ENCODE measurements around the gene ATG4C. TPM values are rescaled to one million over a fixed set of nuclear protein-coding genes. Genes with fewer than 3 reads are reported as not detected.
"Not testable (repeated sequence)": the region's sequence is repeated elsewhere in the genome, so short reads cannot be mapped to it uniquely, and the experiment has no call there.

The ATG4C gene
- total RNA-seq, 1 experiment from 2014 or later: 9.5 TPM

DNA sequence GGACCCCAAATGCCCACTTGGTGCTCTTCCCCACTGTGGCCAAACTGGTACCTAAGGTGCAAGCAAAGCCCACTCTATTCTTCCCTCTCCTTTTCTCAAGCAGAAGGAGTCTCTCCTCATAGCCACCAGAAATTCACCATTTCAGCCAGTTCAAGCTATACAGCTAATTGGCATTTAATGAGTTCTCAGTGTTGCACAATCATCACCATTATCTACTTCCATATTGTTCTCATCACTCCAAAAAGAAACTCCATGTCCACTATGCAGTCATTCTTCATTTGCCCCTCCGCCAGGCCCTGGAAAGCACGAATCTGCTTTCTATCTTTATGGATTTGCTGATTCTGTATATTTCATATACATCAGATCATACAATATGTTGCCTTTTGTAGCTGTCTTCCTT lies 9.9 kb upstream of the ATG4C start:
- no peak for DNase-seq (ENCODE audit: low read depth)

DNA sequence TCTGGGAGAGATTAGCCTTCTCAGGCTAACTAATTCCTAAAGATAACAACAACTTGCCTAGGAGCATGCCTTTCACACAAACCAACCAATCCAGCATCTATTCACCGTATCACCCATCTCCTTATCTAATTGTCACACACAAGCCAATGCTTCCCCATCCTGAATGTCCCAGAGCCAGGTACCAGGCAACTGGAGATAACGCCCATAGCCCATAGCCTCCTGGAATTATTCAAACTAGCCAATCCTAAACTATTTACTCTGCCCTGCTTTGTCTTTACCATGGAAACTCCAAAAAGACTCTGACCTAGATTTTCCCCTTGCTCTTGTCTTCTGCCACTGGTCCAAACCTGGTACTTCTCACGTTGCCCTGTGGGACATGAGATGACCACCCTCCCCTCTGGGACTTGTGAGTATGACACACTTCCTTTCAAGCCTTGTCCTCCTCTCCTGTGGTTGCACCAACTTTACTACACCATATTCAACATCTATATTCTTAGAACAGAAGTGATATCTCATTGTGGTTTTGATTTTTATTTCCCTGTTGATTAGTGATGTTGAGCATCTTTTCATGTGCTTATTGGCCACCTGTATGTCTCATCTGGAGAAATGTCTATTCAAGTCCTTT lies 8.8 kb upstream of the ATG4C start:
- DNase-seq (ENCODE audit: low read depth): no peak

DNA sequence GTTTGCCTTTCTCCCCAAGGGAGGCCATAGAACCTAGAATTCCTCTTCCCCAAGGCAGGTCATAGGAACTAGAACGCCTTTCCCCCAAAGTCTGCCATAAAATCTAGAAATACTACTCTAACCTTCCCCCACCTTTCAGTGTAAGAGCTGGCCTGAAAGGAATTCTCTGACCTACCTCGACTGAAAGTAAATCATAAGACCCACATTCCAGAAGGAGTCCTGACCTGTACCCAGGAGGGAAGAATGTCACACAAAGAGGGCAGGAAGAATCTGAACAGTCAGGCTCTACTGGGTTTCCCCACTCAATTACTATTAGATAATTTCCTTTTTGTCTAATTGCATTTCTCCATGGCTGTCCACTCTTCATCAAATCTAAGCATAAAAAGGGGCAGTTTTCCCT lies 5.7 kb upstream of the ATG4C start:
- DNase-seq (ENCODE audit: low read depth): no peak

DNA sequence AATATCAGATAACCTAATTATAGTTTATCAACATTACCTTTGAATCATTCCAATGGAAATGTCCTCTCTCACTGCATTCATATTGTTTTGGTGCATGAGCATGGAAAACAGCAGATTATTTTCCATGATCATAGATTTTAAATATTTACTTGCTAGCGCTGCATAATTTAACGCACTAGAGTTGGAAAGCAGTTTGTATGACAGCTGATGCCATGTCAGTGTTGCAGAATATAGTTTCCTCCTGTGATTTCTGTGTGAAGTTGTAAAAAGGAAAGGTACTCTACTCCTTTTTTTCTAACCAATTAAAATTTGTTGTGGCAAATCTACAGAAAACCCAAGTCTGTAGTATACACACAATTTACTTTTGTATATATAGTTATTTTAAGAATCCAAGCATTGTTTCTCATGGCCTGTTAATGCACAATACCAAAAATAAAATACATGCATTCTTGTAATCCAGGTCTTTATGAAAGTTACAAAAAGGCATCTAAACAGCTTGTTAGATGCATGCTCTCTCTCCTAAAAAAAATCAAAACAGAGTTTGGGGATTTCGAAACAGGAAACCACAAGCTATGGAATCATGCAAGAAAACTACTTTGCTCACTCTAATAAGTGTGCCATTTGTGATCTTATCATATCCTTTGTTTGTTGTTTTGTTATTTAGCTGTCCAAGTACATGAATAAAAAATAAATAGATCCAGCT lies 1.9 kb upstream of the ATG4C start:
- peak; percentile 63 for DNase-seq (ENCODE audit: low read depth)

DNA sequence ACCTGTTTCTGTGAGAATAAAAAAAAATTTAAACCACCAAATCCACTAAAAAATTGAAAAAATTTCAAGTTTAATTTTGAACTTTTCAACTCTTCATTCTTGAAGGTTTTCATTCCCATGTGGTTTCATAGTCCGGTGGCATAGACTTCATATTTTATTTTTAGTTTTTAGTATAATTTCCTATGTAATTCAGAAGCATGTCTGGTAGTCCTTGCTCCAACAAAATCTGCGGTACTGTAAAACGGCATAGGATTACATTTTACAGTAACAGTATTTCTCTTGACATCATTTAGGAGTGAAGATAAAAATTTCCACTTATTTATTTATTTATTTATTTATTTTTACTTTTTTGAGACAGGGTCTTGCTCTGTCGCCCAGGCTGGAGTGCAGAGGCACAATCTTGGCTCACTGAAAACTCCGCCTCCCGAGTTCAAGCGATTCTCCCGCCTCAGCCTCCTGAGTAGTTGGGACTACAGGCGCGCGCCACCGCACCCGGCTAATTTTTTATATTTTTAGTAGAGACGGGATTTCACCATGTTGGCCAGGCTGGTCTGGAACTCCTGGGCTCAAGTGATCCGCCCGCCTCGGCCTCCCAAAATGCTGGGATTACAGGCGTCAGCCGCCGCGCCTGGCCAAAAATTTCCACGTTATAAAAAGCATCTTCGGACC lies 1.3 kb upstream of the ATG4C start:
- not testable (repeated sequence) for DNase-seq (ENCODE audit: low read depth)

DNA sequence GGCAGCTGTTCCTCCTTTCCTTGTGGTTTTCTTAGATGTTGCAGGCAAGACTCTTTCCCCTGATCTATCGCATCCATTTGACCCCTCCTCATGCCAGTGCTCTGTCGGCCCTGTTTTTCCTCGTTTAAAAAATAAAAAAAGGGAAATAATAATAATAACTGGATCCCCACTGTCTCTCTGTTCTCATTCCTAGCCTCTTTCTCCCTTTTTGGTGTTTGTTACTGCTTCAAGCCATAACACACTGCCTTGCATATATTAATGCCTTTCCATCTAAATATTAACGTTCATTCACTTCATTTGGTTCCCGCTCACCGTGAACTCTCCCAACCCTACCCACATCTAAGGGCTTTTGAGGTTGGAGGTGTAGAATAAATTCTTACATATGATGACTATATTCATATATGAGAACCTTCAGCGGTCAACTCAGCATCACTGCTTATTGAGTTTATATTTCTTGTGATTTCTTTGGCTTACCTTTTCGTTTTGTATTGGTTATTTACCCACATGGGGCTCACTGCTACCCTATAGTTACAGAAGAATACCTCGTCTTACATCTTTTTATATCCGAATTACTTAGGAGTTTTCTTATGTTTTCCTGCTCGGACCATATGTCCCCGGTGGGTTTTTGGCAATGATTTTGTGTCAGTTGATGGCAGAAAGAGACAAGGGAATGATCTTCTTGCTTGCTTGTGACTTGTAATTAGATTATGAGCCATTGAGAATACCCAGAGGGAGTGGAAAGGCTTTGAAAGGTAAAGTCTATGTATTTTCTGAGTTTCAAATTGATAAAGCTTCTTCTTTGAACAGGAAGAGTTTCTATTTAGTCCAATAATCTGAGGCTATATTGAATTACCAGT lies 805 bp downstream of the ATG4C start:
- DNase-seq (ENCODE audit: low read depth): no peak

DNA sequence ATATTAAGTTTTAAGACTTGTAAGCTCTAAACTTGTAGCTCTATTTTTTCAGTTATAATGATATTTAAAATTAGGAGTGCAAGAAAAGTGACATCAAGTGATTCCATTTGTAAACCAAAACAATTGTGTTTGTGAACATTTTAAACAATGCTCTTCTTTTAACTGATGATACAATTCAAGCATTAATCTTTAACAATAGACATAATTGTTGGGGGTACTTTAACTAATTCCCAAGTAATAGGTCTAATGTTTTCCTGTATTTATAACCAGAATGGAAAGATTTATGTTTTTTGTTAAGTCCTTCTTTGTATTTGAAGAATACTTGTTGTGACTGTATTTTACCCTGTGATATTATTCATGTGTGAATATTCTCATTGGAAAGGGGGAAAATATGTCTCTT lies 6.8 kb downstream of the ATG4C start:
- DNase-seq (ENCODE audit: low read depth): no peak

DNA sequence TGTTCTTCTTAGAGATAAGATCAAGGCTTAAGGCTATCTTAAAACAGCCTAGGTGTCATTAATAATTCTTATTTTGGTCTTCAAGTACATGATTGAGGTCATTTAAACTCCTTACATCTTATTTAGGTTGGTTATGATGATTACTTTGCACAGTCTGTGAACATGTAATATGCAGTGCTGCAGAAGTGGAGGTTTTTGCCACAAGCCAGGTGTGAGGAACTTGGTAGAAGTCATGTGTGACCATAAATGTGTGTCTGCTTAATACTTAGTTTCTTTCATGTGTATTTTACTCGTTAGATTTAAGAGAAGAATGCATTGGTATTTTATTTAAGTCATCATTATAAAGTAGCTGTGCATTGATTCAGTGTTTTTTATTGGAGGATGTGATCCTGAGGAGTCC lies 10.1 kb downstream of the ATG4C start:
- no peak for DNase-seq (ENCODE audit: low read depth)

DNA sequence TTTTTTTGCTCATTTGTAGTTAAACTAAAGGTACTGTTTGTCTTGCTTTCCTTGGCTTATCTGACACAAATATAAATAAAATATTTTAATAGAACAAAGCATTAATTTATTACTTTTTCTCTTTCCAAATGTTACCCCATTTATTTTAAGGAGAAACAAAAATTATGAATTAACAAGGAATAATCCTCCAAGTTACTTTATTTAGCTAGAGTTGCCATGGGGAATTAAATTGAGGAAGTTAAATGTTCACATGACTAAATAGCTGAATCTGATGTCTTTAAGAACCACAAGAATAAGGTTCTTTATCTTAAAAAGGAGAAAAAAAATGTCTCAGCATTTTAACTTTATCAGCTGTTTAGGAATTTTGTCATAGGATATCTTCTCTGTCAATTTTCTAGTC lies 12.3 kb downstream of the ATG4C start:
- no peak for DNase-seq (ENCODE audit: low read depth)

DNA sequence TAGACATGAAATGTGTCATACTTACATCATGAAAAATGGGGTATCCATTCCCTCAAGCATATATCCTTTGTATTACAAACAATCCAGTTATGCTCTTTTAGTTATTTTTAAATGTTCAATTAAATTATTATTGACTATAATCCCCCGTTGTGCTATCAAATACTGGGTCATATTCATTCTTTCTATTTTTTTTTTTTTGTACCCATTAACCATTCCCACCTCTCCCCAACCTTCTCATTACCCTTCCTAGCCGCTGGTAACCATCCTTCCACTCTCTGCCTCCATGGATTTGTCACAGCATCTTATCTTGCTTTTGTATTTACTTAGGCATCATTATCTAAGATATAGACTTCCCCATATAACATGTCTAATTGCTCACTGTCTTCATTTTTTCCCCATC lies 15.8 kb downstream of the ATG4C start:
- DNase-seq (ENCODE audit: low read depth): no peak

DNA sequence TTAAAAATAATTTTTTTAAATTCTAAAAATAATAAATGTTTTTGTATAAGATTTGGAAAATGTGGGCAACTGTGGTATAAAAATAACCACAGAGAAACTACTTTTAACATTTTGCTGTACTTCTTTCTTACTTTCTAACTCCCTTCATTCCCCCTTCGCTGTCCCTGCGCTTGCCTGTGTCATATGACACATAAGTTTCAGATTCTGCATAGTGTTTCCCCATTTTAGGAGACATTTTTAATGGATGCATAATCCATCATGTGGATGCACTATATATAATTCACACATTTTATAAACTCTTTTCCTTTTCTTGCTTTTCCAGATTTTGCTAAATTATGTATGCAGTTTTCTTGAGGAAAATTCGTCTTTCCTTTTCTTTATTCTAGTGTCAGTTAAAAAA lies 16.3 kb downstream of the ATG4C start:
- DNase-seq (ENCODE audit: low read depth): no peak

DNA sequence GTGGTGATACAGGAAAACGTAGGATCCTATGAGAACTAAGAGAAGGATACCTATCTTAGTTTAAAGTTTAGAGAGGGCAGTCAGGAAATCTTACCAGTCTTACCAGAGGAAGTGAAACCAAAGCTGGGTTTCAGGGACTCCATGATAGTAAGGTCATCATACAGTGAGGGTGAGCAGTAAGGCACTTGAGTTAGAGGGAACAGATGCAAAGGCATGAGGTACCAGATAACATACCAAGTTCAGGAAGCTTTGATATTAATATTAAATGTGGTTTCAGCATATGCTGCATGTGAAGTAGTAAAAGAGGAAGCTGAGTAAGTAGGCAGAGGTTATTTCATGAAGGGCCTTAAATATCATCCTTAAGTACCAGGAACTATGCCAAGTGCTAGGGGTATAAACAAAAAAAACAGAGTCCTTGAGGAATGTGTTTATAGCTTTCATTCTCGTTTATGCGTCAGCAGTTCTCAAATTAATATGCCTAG lies 16.9 kb downstream of the ATG4C start:
- DNase-seq (ENCODE audit: low read depth): peak; percentile 47

DNA sequence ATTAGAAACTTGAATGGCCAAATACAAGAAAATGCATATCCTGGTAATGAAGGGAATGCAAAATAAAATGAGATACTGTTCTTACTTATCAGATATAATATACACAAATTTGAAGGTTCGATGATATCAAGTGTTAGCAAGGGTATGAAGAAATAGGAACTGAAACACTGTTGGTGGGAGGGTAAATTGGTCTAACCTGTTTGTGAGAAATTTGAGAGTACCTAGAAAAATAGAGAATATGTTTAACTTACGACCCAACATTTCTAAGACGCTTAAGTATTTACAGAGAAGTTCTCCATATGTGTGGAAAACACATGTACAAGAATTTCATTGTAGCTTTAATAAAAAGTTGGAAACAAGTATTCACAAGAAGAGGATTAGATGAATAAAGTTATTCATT lies 25.9 kb downstream of the ATG4C start:
- DNase-seq (ENCODE audit: low read depth): no peak

DNA sequence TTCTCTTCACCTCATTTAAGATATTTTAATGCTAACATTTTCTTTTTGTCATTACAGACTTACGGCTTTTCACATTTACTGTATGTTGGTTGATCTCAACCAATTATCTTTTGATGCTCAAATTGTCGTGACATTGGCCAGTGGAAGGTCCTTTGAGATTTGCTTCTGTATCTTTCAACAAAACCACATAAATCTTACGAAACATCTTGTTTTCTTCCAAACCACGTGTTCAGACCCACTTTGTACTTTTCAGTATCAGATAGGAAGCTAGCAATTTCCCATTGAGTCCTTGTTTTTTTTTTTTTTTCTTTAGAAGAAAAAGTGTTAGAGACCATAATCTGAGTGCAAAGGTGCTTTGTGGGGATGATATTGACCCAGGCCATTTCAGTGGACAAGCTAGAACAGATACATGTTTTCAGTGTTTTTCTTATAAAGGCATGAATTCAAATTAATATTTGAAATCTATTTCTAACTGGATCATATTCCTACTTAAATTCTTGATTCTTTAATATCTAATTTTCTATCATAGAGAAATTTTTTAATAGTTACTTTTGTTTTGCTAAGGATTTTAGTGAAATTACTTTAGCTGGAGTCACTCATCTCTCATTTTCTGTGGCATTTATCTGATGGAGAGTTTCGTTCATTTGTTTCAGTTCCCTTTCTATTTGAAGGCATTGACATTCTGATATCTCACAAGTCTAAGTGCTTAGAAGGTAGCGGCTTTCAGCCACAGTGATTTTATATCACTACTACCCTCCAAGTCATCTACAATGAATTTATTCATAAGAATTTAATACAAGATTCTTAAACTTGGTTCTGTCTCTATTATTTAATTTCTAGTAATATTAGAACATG lies 26.7 kb downstream of the ATG4C start:
- no peak for DNase-seq (ENCODE audit: low read depth)

DNA sequence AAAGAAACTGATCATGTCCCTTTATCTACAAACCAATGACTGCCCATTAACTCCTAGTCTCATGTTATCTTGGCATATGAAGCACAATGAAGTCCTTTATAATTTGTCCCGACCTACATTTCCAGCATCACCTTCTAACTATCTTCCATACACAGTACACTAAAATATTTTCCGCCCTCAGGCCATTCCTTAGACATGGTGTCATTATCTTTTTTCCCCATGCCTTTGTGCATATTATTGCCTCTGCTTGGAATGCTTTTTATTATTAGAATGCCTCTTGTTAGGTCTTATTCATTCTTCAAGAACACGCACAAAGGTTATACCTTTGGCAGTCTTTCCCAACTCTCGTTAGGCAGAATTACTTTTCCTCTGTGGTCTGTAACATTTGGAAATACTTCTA lies 39.6 kb downstream of the ATG4C start:
- peak; percentile 12 for DNase-seq (ENCODE audit: low read depth)

DNA sequence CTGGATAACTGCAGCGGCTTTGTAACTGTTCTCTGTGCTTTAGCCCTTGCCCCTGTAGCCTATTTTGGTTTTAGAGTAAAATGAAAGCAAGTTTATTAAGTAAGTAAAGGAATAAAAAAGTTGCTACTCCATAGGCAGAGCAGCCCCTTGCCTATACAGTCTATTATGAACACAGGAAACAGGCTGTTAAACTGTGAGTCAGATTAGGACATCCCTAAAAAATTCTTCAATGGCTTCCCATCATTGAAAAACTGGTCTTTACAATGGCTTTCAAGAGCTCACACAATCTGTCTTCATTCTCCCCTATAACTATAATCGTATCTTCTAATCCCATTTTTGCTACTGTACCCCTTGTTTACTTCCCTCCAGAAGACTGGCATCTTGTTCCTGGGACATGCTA lies 43.0 kb downstream of the ATG4C start:
- no peak for DNase-seq (ENCODE audit: low read depth)

DNA sequence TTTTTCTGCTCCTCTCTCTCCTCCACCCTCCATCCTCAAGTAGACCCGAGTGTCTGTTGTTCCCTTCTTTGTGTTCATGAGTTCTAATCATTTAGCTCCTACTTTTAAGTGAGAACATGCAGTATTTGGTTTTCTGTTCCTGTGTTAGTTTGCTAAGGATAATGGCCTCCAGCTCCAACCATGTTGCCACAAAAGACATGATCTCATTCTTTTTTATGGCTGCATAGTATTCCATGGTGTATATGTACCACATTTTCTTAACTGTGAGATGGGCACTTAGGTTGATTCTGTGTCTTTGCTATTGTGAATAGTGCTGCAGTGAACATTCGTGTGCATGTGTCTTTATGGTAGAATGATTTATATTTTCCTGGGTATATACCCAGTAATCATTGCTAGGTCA lies 43.9 kb downstream of the ATG4C start:
- DNase-seq (ENCODE audit: low read depth): not testable (repeated sequence)

DNA sequence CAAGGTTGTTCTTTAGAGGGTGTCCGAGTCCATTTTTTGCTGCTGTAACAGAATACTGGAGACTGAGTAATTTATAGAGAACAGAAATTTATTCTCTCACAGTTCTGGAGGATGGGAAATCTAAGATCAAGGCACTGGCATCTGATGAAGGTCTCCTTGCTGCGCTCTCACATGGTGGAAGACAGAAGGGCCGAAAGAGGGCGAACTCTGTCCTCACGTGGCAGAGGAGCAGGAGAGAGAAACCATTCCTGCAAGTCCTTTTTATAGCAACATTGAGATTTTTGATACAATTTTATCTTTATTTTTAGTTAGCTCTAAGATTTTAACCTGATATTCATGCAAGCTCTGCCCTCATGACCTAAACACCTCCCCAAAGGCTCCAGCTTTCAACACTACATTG lies 48.3 kb downstream of the ATG4C start:
- no peak for DNase-seq (ENCODE audit: low read depth)

DNA sequence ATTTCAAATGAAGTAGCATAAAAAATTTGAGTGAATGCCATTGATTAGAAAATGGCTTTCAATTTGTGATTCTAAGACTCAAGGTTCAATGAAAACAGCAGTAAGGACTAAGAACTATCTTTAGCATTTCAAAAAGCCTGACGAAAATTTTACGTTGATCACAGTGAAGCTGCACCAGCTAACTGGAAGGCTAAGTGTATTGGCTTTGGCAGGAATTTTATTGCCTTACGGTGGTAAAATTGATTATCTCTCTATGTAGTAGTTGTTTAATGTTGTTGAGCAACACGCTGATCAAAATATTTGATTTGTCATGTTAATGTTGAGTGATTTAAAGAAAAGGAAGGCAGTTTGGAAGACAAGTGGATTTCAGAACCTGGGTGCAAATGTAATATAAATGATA lies 49.6 kb downstream of the ATG4C start:
- no peak for DNase-seq (ENCODE audit: low read depth)

DNA sequence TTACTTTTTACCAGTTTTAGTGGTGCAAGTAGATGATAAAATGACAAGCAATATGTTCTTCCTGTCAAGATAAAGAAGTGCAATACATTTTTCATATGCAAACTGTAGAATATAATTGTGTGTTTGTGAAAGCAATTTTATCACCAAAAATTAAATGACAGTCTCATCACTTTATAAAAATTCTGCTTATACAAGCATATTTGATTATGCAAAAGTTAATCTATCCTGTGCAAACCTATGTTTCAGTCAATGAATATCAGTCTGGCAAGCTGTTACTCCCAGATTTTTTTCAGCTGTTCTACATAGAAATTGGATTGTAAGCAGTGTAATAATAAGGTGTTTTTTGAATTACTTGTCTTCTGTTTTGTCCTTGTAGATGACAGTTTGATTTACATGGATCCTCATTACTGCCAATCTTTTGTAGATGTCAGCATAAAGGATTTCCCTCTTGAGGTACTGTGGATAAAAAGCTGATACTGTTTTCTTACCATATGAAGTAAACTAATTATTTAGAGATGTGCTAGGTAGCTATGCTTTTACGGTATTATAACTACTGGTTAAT lies 50.5 kb downstream of the ATG4C start:
- no peak for DNase-seq (ENCODE audit: low read depth)
